GM19240 (cell line): ENCODE results near the gene CCDC141.

ENCODE experiments used
- DNase-seq: peaks from one replicate; pipeline ENCODE4 v3.0.0; 2011; ENCODE audit warnings: low spot score; ENCODE audit not compliant: insufficient read length

Gene CCDC141

GRCh38 chr2:178870703-178871102 lies 179.2 kb downstream of the CCDC141 start:
- DNase-seq = no peak

- no peak for DNase-seq
Measured at GRCh38 chr2:178865999-178866398, 183.9 kb downstream of the CCDC141 start.

- no peak for DNase-seq
Measured at GRCh38 chr2:178865146-178865936, 184.6 kb downstream of the CCDC141 start.

DNA sequence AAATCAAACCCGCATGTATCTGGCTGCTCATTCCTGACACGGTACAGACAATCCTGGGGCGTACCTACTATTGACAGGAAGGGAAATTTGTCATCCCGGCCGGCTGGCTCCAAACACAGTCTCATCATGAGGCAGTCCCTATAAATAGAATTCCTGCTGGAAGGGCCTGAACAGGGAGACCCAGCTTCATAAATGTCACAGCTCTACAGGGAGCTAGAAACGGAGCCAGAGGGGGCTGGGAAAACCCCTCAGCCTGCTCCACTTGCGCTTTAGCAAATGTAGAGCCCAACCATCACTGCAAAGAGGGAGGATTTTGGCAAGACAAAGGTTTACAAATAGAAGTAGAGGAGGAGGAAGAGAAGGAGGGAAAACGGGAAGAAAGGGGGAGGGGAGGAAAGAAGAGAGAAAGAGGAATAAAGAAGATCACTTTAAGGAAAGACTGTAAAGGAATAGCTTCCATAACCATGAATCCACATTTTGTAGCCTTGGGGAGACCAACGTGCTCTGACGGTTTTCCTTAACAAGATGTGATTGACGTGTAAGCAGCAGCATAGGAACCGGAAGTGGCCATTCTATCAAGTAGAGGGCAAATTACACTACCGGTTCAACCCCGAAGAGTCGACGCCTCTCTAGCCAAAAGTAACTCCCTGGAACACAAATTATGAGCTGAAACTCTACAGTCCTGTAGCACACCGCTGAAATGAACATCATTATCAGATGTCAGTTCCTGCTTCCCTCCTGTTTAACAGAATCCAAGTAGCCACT lies 185.9 kb downstream of the CCDC141 start:
- no peak for DNase-seq

DNA sequence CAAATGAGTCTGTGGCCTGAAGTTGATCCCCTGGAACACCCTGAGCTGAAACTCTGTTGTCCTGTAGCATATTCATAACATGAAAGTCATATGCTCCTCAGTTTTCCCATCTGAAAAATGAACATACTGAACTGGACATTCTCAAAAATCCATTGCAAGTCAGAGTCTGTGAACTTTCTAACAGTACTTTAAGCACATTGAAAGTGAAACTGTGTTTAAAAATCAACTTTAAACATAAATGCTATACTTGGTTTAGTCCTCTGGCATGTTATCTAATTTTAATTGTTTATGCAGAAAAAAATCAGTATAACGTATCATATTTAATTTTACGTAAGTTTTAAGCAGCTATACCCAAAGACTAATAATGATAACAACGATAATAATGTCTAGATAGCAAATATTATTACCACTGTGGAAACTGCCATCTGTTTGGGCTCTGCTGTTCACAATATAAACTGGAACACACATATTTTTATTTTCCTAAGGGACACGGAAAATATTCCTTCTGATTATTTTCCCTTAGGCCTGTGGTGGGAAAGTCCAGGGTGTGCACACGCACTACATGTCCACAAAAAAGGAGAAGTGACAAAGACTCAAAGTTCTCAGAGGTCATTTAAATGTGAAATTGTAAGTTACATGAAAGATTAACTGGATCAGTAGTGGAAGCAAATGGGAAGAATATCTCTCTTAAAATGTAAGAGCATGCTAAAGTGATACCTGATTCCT lies 186.6 kb downstream of the CCDC141 start:
- no peak for DNase-seq

- DNase-seq = no peak
Measured at GRCh38 chr2:178860551-178860950, 189.4 kb downstream of the CCDC141 start.

GRCh38 chr2:178859730-178860129 lies 190.2 kb downstream of the CCDC141 start:
- no peak for DNase-seq

- no peak for DNase-seq
Measured at GRCh38 chr2:178858896-178859625, 190.9 kb downstream of the CCDC141 start.

DNA sequence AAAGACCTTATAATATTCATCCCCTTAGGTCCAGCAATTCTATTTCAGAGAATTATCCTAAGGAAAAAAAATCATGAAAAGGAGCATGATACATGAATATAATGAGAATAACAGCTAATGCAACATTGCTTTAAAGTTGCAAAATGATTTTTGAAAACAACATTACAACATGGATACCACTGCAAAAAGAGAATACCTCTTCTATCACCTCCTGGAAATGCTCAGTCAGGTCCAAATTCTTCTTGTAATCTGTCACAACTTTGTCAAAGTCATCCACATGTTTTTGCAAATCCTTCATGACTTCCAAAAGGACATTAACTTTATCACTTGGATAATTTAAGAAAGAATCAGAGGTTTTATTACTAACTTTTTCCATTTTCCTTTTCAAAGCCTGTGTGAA lies 194.8 kb downstream of the CCDC141 start:
- no peak for DNase-seq

- DNase-seq = no peak
Measured at GRCh38 chr2:178848335-178848734, 201.6 kb downstream of the CCDC141 start.

- DNase-seq = no peak
Measured at GRCh38 chr2:178846458-178846802, 203.5 kb downstream of the CCDC141 start.

GRCh38 chr2:178845566-178846457 lies 204.1 kb downstream of the CCDC141 start:
- no peak for DNase-seq

DNA sequence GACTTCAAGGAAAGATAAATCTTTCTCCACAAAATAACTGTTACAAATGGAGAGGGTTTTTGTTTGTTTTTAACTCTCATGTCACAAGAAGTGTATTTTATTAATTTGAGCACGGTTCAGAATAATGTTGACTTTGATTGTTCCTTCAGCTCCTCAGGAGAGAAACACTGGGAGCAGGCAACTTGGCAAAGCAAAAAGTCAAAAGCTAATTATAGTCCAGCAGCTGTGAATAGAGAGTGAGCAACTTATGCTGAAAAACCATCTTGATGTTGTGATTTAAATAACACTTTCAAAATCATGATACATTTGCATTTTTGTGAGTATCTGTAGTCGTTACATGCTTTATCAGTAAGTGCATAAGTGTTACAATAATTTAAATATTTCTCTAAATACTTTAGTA lies 205.2 kb downstream of the CCDC141 start:
- no peak for DNase-seq

DNA sequence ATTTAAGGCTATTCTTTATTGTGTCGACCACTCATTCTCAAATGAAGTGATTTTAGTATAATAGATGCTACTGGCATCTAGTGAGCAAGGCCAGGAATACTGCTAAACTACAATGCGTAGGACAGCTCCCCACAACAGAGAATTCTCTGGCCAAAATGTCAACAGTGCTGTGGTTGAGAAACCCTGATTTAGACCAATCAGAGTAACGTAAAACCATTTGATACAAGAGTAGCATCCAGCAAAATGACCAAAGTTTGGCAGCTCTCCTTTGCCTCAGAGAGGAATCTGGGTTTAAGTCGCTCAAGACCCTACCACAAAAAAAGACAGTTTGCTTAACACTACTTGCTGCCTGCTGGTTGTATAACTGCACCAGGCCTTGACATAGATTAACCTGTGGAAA lies 205.7 kb downstream of the CCDC141 start:
- DNase-seq = no peak

DNA sequence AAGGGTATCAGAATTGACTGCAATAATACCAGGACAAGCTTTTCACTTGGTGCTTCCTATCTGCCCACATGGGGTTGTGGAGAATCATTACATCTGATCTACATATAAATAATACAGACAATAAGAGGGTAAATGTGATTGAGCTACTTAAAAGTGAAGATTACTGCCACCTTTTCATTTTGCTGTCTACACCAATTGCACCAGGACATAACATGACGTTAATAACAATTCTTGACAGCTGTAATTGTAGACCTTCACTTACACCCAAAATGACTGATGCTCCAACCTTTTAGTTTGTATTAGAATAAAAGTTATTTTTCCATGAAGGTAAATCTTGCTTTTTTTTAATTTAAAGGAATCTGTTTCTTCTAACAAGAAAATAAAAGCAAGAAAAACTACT lies 206.2 kb downstream of the CCDC141 start:
- DNase-seq = no peak

DNA sequence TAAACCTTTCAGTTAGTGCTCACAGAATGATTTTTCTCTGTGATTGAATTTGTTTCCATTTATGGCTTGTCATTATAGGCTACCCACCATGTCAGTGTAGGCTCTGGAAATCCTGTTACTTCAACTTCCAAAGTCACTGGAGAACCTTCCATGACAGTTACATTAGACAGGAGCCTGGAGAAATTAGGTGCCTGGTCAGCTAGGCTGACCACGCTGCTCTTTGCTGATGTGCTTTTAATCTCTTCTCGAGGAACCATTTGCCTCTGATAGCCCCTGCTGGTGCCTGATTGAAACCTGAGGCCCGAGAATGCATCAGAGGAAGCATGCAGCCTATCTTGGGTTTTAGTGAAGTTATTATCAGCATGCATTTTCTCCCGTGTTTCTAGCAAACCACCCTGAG lies 213.1 kb downstream of the CCDC141 start:
- DNase-seq = no peak

GRCh38 chr2:178834086-178834485 lies 215.9 kb downstream of the CCDC141 start:
- DNase-seq = no peak

- no peak for DNase-seq
Measured at GRCh38 chr2:178833382-178833781, 216.6 kb downstream of the CCDC141 start.

DNA sequence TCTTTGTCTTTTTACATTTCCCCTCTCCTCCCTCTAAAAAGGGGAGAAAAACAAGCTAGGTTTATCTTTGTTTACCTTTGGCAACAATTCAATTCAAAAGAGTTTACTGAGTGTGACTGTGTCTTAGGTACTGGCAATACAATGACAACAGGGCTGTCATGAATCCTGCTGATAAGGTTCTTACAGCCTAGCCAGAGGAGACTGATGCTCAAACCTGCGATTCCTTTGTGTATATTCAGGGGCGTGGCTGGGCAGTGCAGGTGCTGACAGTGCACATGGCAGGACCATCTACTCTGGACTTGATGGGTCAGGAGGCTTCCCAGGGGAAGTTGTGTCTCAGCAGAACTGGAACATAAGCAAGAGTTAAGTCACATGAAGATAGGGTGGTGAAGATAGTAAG lies 219.5 kb downstream of the CCDC141 start:
- DNase-seq = no peak

- DNase-seq = no peak
Measured at GRCh38 chr2:178829981-178830380, 220.0 kb downstream of the CCDC141 start.
